Measurements from ENCODE around the gene CPE.

GRCh38 chr4:165539801-165540200 is 161.0 kb downstream of the CPE start:
- TF ChIP-seq GATA2 (IDR thresholded peaks at IDR 0.05; ENCODE audit: low read depth, low read length), result no peak
- TF ChIP-seq GATA3 (IDR thresholded peaks at IDR 0.05; ENCODE audit: low read depth, low read length), result no peak
